Hindlimb muscle (tissue), 1 donor: ENCODE results near the gene TMEM175. TPM values are rescaled to one million over a fixed set of nuclear protein-coding genes. Genes with fewer than 3 reads are reported as not detected.
"Not testable (repeated sequence)": the region's sequence is repeated elsewhere in the genome, so short reads cannot be mapped to it uniquely, and the experiment has no call there.

Experiments
- DNase-seq: peaks from one replicate; pipeline ENCODE4 v3.0.0-alpha.2; 2013
- polyA plus RNA-seq: library from polyadenylated mRNA; unstranded; fragments of 120-200 nt; gene quantifications from one replicate; pipeline ENCODE4 v1.2.1, GENCODE V29; 2013; ENCODE audit not compliant: insufficient read length

The TMEM175 gene
- polyA plus RNA-seq, 1 donor = 22.1 TPM

DNA sequence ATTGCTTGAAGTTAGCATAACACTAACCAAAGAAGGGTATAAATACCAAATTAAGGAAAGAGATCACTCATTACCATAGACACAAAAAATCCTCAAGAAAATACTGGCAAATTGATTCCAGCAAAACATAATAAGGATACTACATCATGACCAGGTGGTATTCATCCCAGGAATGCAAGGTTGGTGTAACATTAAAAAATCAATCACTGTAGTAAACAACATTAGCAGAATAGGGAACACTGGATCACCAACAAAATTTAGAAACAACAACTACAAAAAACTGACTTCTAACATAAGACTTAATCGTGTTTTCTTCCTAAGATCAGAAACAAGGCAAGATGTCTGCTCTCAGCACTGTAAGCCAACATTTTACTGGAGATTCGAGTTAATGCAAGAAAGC is 14.3 kb upstream of the TMEM175 start:
- DNase-seq = no peak

DNA sequence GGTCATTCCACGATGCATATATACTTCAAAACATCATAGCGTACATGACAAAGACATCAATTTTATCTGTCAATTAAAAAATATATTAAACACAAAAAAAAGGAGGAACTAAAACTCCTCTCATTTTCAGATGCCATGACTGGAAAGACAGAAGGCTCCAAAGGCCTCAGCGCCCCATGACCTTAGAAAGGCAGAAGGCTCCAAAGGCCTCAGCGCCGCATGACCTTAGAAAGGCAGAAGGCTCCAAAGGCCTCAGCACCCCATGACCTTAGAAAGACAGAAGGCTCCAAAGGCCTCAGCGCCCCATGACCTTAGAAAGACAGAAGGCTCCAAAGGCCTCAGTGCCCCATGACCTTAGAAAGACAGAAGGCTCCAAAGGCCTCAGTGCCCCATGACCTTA is 13.7 kb upstream of the TMEM175 start:
- not testable (repeated sequence) for DNase-seq

DNA sequence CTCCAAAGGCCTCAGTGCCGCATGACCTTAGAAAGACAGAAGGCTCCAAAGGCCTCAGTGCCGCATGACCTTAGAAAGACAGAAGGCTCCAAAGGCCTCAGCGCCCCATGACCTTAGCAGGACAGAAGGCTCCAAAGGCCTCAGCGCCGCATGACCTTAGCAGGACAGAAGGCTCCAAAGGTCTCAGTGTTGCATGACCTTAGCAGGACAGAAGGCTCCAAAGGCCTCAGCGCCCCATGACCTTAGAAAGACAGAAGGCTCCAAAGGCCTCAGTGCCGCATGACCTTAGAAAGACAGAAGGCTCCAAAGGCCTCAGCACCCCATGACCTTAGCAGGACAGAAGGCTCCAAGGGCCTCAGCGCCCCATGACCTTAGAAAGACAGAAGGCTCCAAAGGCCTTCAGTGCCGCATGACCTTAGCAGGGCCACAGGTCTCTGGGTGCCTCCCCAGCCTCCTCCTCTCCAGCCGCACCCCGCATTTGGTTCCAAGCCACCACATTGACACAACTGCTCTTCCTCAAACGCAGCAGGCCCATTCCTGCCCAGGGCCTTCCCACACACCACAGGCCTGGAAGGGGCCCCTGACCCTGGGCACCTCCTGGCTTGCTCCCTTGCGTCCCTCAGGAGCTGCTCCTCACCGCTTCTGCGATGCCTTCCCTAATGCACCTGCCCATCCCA is 13.1 kb upstream of the TMEM175 start:
- DNase-seq = not testable (repeated sequence)

DNA sequence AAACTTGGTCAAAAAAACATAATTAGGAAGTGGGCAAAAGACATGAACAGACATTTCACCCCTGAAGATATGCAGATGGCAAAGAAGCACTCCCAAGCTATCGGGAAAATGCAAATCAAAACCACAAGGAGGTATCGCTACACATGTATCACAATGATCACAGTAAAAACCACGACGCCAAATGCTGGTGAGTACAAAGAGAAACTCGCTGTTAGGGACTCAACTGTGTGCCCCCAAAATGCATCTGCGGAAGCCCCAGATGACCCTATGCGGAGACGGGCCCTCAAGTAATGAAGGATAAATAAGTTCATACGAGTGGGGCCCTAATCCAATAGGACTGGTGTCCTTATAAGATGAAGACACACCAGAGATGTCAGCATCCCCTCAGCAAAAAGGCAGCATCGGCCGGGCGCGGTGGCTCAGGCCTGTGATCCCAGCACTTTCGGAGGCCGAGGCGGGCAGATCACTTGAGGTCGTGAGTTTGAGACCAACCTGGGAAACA is 10.4 kb upstream of the TMEM175 start:
- DNase-seq = no peak

DNA sequence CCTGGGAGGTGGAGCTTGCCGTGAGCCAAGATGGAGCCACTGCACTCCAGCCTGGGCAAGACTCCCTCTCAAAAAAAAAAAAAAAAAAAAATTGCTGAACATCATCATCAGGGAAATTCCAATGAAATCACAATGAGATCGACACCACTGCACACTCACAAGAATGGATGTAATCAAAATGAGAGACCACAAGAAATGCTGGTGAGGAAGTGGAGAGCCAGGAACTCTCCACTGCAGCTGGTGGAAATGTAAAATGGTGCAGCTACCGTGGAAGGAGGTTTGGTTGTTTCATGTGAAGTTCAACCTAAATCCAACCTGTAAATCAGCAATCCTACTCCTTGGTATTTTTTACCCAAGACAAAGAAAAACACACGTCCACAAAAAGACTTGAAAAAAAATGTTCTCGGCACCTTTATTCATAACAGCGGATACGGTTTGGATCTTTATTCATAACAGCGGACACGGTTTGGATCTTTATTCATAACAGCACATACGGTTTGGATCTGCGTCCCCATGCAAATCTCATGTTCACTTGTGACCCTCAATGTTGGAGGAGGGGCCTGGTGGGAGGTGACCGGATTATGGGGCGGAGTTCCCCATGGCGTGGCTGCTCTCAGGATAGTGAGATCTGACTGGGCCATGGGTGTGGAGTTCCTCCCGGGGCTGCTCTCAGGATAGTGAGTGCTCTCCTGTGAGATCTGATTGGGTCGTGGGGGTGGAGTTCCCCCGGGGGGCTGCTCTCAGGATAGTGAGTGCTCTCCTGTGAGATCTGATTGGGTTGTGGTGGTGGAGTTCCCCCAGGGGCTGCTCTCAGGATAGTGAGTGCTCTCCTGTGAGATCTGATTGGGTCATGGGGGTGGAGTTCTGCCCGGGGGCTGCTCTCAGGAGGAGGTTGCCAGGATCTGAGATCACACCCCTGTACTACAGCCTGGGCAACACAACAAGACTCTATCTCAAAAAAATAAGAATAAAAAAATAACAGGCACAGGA is 7.9 kb upstream of the TMEM175 start:
- no peak for DNase-seq

DNA sequence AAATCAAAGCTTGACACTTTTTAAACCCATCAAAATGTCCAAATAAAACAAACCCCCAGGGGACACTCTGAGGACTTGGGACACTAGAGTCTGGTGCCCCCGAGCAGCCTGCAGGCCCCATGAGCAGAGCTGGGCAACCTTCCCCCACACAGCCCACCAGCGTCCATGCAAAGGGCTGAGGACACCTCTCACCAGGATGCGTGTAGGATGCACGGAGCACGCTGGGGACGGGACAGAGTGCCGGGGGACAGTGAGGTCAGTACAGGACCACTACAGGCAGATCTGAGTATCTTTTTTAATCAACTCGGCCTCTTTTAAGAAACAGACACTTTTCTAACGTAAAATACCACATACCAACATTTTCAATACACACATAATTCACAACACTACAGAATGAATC is 7.1 kb upstream of the TMEM175 start:
- DNase-seq = no peak

DNA sequence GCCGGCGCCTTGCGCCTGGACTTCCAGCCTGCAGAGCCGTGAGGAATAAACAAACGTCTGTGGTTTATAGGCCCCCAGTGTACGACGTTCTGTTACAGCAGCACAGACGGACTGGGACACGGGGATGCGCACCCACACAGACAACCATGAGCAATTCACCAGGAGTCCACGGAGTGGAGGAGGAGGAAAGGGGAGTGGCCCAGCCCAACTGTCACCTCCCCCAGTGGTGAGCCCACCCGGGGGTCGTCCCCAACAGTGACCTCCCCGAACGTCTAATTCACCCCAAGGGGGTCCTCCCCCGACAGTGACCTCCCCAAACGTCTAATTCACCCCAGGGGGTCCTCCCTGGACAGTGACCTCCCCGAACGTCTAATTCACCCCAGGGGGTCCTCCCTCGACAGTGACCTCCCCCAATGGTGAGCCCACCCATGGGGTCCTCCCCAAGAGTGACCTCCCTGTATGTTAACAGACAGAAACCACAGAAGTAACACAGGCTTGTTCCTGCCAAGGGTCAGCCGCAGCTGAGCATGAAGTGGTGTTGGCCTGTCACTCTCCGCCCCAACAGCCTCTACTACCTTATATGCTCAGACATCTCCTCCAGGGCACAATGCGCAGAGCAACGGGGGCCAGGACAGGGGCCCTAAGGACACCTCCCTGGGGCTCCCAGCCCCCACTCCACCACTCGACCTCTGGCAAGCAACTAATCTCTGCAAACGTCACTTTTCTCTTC is 6.3 kb upstream of the TMEM175 start:
- no peak for DNase-seq

DNA sequence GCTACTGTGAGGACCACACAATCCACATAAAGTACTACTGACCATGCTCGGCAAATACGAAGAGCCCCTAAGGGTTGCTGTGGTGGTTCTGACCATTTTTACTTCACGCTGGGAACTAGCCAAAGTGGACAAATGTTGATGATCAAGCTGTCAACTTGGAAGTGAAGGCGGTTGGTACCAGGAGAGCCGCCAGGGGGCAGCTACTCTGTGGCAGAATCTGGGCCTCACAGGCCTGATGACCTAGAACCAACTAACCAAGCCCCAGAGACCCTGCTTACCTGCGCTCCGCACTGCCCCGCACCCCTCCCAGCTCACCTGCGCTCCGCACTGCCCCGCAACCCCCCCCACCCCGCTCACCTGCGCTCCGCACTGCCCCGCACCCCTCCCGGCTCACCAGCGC is 5.7 kb upstream of the TMEM175 start:
- DNase-seq = no peak

DNA sequence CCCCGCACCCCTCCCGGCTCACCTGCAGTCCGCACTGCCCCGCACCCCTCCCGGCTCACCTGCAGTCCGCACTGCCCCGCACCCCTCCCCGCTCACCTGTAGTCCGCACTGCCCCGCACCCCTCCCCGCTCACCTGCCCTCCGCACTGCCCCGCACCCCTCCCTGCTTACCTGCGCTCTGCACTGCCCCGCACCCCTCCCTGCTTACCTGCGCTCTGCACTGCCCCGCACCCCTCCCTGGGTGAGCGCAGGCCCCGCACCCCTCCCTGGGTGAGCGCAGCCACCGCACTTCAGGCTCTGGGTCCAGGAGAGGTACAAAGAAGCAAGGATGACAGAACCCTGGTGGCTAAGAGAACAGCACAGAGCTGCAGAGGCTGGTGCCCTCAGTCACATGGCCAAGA is 4.7 kb upstream of the TMEM175 start:
- DNase-seq = not testable (repeated sequence)

DNA sequence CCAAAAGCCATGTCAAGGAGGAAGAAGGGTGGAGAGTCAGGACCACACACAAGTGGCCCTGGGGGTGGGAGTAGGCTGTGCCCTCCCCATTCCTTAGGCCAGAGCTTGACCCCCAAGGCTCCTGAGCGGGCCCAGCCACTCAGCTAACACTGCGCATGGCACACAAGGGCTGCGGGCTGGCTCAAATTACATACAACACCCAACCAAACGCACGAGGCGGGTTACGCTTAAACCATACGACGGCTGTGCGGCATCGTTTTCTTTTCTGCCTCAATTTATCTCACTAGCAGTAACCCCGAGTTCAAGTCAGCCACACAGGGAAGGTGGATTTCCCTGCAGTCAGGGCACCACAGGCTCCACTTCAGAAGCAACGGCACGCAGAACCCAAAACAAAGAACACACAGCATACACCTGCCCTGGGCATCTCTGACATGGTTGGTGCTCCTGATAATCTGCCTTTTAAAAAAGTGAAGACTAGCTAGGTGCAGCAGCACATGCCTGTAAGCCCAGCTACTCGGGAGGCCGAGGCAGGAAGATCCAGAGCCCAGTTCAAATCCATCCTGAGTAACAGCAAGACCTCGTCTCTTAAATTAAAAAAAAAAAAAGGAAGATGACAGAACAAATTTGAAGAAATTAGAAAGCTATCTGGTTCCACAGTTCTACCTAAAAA is 3.0 kb upstream of the TMEM175 start:
- DNase-seq = no peak

DNA sequence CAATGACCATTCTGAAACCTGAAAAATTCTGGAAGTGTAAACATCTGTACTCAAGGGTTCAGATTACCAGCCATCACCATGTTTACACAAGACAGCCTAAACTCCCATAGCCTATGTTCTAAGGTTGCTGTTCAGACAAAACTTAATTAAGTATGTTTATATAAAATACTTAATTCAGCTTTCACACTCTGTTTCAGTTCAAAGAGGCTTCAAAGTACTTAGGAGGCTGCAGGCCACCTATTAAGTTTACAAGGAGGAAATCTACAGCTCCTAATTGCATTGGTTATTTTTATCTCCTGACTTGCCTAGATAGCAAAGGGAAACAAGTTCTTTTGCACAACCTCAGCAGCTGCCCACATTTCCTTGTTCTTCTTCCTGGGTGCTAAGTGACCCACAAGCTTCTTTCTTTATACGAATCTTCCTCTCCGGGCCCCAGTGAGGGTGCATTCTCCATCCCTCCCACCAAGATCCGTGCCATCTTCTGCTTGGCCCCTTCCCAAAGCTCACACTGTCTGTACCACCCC is 2.2 kb upstream of the TMEM175 start:
- no peak for DNase-seq

DNA sequence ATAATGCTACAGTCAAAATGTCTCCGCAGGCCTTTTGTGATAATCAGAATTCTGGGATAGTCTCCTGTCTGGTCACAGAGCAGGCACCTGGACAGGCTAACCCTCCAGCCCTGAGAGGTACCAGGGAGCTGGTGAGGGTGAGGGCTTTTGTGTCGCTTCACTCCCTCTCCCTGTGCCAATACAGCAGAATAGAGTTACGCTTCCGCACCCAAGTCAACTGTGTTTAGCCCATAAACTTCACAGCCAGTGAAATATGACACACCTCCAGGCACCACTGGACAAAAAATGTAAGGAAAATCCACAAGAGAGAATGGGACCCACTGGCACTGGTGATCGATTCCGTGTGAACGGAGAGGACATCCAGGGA is 1.4 kb upstream of the TMEM175 start:
- no peak for DNase-seq

DNA sequence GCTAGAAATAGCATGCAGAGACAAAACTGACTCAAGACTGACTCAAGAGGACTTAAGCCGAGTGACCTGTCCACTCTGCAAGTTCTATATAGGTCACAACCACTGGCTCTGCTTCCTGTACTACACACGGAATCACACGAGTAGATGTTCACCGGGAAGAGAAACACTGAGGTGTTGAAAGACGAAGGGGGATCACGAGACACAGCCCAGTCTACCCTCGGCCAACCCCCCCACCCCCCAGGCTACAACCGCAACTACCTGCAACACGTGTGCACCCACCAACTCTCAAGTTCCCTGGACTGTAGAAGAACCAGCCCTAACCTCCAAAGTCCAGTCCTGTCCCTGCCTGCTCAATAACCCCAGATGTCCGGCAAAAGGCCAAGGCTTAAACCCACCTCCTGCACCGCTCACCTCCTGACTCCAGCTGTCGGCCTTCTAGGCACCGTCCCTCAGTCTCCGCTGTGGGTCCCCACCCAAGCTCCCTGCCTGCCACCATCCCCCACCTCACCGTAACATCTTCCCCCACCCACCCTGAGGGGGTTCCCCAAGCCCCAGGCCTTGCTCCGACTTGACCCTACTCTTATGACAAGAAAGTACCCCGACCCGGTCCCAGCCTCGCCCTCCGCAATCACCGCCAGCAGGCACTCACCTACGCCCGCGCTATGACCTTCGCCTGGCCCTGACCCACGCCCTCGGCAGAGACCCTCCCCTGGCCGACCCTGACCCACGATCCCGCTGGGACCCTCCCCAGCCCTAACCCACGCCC is 883 bp upstream of the TMEM175 start:
- DNase-seq = no peak

DNA sequence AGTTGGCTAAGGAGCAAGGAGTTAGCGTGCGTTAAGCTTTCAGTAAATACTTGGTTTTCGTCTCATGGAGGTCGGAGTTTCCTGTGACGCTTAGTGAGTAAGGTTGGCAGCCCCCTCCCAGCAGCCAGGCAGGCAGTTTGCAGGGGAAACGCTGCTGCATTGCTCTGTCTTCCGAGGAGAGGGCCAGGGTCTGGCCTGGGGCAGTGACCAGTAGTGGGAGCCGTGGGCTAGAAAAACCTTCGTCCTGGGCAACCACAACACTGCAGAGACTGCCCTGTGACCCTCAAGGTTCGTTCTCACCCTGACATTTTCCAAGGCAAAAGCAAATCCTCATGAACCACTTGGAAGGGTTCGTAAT is 432 bp downstream of the TMEM175 start:
- no peak for DNase-seq

DNA sequence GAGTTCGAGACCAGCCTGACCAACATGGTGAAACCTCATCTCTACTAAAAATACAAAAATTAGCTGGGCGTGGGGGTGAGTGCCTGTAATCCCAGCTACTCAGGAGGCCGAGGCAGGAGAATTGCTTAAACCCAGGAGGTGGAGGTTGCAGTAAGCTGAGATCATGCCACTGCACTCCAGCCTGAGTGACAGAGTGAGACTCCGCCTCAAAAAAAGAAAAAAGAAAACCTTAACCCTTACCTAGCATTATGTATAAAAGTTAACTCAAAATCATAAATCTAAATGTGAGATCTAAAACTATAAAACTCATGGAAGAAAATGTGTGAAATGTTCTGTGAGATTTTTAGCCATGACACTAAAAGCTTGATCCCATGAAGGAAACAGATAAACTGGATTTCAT is 7.2 kb downstream of the TMEM175 start:
- not testable (repeated sequence) for DNase-seq

DNA sequence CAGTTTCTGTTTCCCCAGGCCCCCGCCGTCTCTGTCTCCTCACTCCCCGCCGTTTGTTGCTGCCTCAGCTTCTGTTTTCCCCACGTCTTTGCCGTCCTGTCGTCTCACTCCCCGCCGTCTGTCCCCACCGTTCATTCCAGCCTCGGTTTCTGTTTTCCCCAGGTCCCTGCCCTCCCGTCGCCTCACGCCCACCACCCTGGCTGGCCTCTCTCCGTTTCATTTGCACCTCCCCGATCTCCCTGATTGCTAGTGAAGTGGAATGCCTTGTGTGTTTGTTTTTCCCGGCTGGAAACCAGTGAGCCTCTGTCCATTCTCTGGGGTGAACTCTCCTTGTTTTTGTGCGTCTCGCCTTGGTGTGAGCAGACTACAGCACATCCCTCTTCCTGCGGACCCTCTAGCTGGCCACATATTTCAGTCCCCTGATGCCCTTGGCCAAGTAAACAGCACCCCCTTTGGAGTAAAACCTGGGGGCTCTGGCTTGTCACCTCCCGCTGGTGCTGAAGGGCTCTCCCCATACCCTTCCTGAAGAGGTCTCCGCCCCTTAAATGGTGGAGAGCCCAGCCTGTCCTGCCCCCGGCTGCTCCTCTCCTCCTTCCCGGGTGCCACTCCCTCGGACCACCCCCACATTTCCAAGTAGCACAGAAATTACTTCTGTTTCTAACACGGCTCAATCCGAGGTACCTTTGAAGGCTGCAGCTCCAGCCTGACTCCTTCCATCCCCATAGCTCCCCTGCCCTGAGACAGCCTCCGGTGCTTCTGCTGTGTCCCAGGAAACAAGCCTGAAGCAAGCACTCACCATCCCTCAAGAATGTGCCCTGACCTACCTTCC is 13.2 kb downstream of the TMEM175 start:
- DNase-seq = no peak

DNA sequence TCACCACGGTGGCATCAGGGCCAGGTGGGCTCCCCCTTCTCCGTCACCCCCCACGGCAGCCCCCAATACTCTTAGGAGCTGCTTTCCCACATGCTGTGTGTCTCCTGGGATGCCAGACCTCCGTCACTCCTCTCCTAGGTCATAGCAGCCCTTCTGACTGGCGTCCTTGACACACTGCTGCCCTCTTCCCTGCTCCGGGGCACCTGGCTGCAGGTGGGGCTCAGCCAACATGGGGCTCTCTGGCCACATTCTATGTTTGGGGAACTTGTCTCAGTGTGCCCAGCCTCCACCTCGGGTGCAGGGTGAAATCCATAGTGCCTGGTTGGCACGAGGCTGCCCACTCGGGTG is 13.8 kb downstream of the TMEM175 start:
- no peak for DNase-seq

DNA sequence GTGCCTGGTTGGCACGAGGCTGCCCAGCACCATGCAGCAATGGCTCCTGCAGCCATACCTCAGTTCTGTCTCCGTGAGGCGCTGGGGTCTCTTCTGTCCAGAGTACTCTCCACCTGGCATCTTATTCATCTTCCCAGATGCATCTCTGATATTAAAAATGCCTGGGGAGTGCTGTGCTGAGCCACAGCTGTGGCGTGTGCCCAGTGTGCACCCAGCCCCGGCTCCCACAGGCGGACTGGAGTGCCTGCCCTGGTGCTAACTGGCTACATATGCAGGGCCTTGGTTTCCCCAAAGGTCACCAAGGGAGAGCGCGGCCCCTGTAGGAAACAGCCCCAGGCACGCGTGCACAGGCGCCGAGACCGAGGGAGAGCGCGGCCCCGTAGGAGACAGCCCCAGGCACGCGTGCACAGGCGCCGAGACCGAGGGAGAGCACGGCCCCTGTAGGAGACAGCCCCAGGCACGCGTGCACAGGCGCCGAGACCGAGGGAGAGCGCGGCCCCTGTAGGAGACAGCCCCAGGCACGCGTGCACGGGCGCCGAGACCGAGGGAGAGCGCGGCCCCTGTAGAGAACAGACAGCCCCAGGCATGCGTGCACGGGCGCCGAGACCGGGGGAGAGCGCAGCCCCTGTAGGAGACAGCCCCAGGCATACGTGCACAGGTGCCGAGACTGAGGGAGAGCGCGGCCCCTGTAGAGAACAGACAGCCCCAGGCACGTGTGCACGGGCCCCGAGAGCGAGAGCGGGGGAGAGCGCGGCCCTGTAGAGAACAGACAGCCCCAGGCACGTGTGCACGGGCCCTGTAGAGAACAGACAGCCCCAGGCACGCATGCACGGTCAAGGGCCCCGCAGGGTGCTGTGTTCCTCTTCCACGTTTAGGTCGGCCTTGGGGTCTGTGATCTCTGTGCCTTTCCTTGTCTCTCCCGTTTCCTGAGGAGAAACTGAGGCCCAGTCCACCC is 14.5 kb downstream of the TMEM175 start:
- DNase-seq = no peak

DNA sequence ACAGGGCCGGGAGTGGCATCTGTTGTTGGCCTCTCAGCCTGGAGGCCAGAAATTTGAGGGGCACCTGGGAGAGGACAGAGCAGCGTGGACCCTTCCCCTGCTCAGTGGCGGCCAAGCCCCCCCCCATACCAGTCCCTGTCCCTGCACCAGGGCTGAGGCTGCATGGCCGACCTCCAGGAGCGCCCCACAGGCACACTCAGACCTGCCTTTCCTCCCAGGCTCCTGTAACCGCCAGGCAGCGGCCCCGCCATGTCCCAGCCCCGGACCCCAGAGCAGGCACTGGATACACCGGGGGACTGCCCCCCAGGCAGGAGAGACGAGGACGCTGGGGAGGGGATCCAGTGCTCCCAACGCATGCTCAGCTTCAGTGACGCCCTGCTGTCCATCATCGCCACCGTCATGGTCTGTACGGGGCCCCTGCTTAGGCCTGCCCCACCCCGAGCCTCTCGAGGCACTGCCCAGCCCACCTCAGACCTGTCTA is 15.3 kb downstream of the TMEM175 start:
- no peak for DNase-seq
